ENCODE results near the gene GPX7.
"Not testable (repeated sequence)": the region's sequence is repeated elsewhere in the genome, so short reads cannot be mapped to it uniquely, and the experiment has no call there.

The GPX7 gene

GRCh38 chr1:52601991-52602855 is at the start of gene GPX7:
GPX7 (plus strand) TSS chr1:52602371; CDS start chr1:52602410, 39 bp downstream.
- peak; percentile 45 to 56 for DNase-seq

- peak; percentile 54 to 66 for DNase-seq
These were observed 49.4 kb upstream of the GPX7 start, which contains the start of gene TUT4 for GRCh38 chr1:52552505-52553361. TUT4 (minus strand) TSS chr1:52553092; CDS start chr1:52526280, 26,812 bp downstream.

- DNase-seq: peak; percentile 82 to 85
These were observed 48.6 kb upstream of the GPX7 start for GRCh38 chr1:52553362-52554266.

GRCh38 chr1:52554267-52554640 is 47.9 kb upstream of the GPX7 start:
- DNase-seq: no peak

- no peak for DNase-seq
These were observed 47.4 kb upstream of the GPX7 start for GRCh38 chr1:52554756-52555155.

GRCh38 chr1:52556641-52557360 is 45.4 kb upstream of the GPX7 start:
- no peak for DNase-seq

GRCh38 chr1:52558941-52559340 is 43.2 kb upstream of the GPX7 start:
- DNase-seq: no peak

GRCh38 chr1:52559875-52560274 is 42.3 kb upstream of the GPX7 start:
- DNase-seq: no peak

- DNase-seq: no peak
These were observed 39.4 kb upstream of the GPX7 start for GRCh38 chr1:52562766-52563165.

- DNase-seq: no peak
These were observed 34.2 kb upstream of the GPX7 start for GRCh38 chr1:52567943-52568342.

GRCh38 chr1:52569449-52570210 is 32.5 kb upstream of the GPX7 start:
- no peak for DNase-seq

- DNase-seq: no peak
These were observed 30.4 kb upstream of the GPX7 start for GRCh38 chr1:52571783-52572182.

- DNase-seq: no peak
These were observed 29.8 kb upstream of the GPX7 start for GRCh38 chr1:52572387-52572786.

GRCh38 chr1:52574594-52574993 is 27.6 kb upstream of the GPX7 start:
- DNase-seq: no peak

GRCh38 chr1:52576074-52576473 is 26.1 kb upstream of the GPX7 start:
- DNase-seq: no peak

GRCh38 chr1:52578066-52578465 is 24.1 kb upstream of the GPX7 start:
- not testable (repeated sequence) for DNase-seq

GRCh38 chr1:52579415-52579814 is 22.8 kb upstream of the GPX7 start:
- no peak for DNase-seq

GRCh38 chr1:52580283-52580682 is 21.9 kb upstream of the GPX7 start:
- no peak for DNase-seq

GRCh38 chr1:52582116-52582696 is 20.0 kb upstream of the GPX7 start:
- DNase-seq: no peak

GRCh38 chr1:52585474-52585873 is 16.7 kb upstream of the GPX7 start:
- DNase-seq: no peak

- DNase-seq: no peak
These were observed 14.1 kb upstream of the GPX7 start for GRCh38 chr1:52588027-52588426.

Measured in stimulated activated CD4-positive, alpha-beta T cell treated with anti-CD3 and anti-CD28 coated beads, Interleukin-2, amount 100 ng/mL, for 48 hours (primary cell).